Kidney epithelial cell (primary cell): ENCODE data around the gene DDIAS. TPM values are rescaled to one million over a fixed set of nuclear protein-coding genes. Genes with fewer than 3 reads are reported as not detected.
A peak's percentile ranks its signal among the peaks of the same experiment; 100 is the strongest.

Source experiments
- DNase-seq: peaks from one replicate; pipeline ENCODE4 v3.0.0-alpha.2; 2010; ENCODE audit warnings: low read depth
- H3K27me3 ChIP-seq: 2 replicates; pipeline ENCODE4 v1.6.0; 2011; ENCODE audit warnings: low read length; ENCODE audit not compliant: control insufficient read depth, insufficient read depth
- H3K36me3 ChIP-seq: 2 replicates; pipeline ENCODE4 v1.5.1; 2011; ENCODE audit warnings: low read length; ENCODE audit not compliant: control insufficient read depth, insufficient read depth
- H3K4me3 ChIP-seq: 2 replicates; pipeline ENCODE4 v1.5.1; 2011; ENCODE audit warnings: low read depth, mild to moderate bottlenecking, control low read depth, low read length
- CTCF ChIP-seq: IDR thresholded peaks from 2 replicates; pipeline ENCODE4 v1.5.1; 2011; ENCODE audit warnings: mild to moderate bottlenecking, moderate library complexity, low read length, control low read depth, inconsistent platforms; ENCODE audit not compliant: insufficient read depth, poor library complexity, severe bottlenecking
- total RNA-seq: library from RNA; depleted of rRNA; stranded (reverse); fragments of >200 nt; gene quantifications from 2 replicates; pipeline ENCODE4 v1.2.3, GENCODE V29; 2015

The DDIAS gene
- total RNA-seq, 1 donor from 2014 or later: 1.6 TPM

- no peak for DNase-seq
- no peaks in the 10 kb centered on the region for H3K36me3 ChIP-seq
- no peaks in the 10 kb centered on the region for H3K27me3 ChIP-seq
- H3K4me3 ChIP-seq: no peak overlapping the region
- no peak for TF ChIP-seq CTCF
Measured at GRCh38 chr11:82972103-82972502, 70.6 kb downstream of the DDIAS start.

DNA sequence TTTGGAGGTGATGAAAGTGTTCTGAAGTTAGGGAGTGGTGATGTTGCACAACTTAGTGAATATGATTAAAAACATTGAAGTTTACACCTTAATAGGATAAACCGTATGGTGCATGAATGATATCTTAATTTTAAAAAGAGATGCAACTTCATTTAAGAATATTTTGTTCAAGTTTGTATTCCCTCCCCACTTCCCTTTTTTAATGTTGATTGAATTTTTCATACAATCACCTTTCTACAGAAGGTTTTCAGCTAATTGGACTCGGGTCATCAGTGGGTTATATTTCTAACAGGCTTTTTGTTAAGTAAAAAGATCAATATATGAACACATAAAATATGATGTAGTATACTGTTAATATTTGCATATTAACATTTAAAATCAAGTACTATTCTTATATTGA, 72.6 kb downstream of the DDIAS start:
- H3K27me3 ChIP-seq: no peaks in the 10 kb centered on the region
- no peak overlapping the region for H3K4me3 ChIP-seq
- H3K36me3 ChIP-seq: no peaks in the 10 kb centered on the region
- no peak for TF ChIP-seq CTCF
- no peak for DNase-seq

GRCh38 chr11:82974851-82975250, 73.3 kb downstream of the DDIAS start:
- DNase-seq: no peak
- Histone ChIP-seq H3K4me3 (no peak overlapping the region), H3K36me3 (no peaks in the 10 kb centered on the region), H3K27me3 (no peaks in the 10 kb centered on the region)
- TF ChIP-seq CTCF: no peak

- DNase-seq: no peak
- TF ChIP-seq CTCF: no peak
- Histone ChIP-seq H3K27me3 (no peaks in the 10 kb centered on the region), H3K4me3 (no peak overlapping the region), H3K36me3 (no peaks in the 10 kb centered on the region)
Measured at GRCh38 chr11:82975882-82976281, 74.3 kb downstream of the DDIAS start.

DNA sequence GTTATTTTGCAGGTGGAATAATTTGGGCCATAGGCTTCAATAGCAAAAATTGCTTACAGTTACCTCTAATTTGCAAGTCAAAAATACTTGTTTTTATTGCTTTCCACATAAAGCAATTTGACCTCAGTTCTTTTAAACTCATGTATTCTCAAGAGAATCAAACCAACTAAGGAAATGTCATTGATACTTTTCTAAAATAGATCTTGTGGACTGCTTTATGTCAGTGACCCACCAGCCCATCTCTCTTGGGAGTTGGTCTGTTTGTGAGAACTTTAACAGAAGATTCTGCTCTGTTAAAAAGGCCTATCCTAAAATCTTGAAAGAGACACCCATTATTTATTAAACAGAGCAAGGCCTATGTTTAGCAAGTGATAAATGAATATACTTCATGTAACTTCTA, 75.2 kb downstream of the DDIAS start:
- no peaks in the 10 kb centered on the region for H3K36me3 ChIP-seq
- no peak for TF ChIP-seq CTCF
- DNase-seq: no peak
- no peaks in the 10 kb centered on the region for H3K27me3 ChIP-seq
- no peak overlapping the region for H3K4me3 ChIP-seq

DNA sequence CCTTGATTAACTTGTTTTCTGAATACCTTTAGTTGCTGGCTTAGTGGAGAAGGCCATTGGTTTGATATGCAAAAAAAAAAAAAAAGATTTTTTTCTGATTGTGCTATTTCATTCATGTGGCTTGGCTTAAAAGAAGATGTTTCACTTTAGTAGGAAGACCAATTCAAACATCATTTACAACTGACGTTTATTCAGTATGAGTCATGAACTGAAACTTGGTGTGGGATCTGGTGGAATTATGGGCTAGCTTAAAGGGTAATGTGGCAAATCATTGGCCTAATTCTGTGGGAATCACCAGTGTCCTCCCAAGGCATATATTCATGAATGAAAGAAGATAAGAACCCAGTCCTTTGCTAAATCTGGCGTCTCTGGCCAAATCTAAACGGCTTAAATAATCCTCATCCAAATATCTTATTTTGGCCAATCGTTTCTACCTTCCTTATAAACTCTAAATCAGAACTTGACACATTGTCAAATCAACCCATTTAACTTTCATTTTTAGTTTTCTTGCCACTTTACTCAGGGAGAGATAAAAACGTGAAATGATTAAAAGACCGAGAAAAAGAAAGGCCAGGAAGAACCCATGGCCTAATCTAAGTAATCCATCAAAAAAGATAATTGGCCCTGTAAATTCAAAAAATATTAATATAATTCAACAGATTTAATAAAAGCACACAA, 77.0 kb downstream of the DDIAS start:
- no peaks in the 10 kb centered on the region for H3K27me3 ChIP-seq
- TF ChIP-seq CTCF: no peak
- H3K4me3 ChIP-seq: no peak overlapping the region
- no peaks in the 10 kb centered on the region for H3K36me3 ChIP-seq
- DNase-seq: peak; percentile 38
